Panc1 (cell line): ENCODE data around the gene IGSF10. TPM values are rescaled to one million over a fixed set of nuclear protein-coding genes. Genes with fewer than 3 reads are reported as not detected.
A peak's percentile ranks its signal among the peaks of the same experiment; 100 is the strongest.
"Not testable (repeated sequence)": the region's sequence is repeated elsewhere in the genome, so short reads cannot be mapped to it uniquely, and the experiment has no call there.

Experiments used
- ATAC-seq: fragments of 200-7000 bp; cut with Tn5 transposase; 2 replicates; pipeline ENCODE4 v1.9.1; 2020; ENCODE audit warnings: mild to moderate bottlenecking, moderate library complexity
- Bru-seq: library from RNA; stranded (reverse); fragments of 400-500 nt; gene quantifications from one replicate; lab custom pipeline; 2021; lab: Mats Ljungman, UMichigan
- BruChase-seq, 2 experiments: library from RNA; stranded (reverse); fragments of 400-500 nt; gene quantifications; one replicate each; lab custom pipeline; 2021; lab: Mats Ljungman, UMichigan
- BruUV-seq: library from RNA; stranded (reverse); fragments of 400-500 nt; replicated peaks from 2 replicates; lab custom pipeline; 2021; lab: Mats Ljungman, UMichigan
- CTCF ChIA-PET: fragments of 300-600 bp; sonication (Branson Sonifier 250); formaldehyde crosslinking; loops from one replicate; lab custom pipeline; 2022; ENCODE audit warnings: antibody characterized with exemption; lab: Charles Lee
- POLR2A ChIA-PET: fragments of 300-600 bp; sonication (Branson Sonifier 250); formaldehyde crosslinking; loops from one replicate; lab custom pipeline; 2022; ENCODE audit warnings: antibody characterized with exemption; lab: Charles Lee
- DNase-seq: peaks from one replicate; pipeline ENCODE4 v3.0.0-alpha.2; 2010; ENCODE audit warnings: low read depth, low spot score
- H3K27ac ChIP-seq: 2 replicates; pipeline ENCODE4 v1.5.1; 2011; ENCODE audit warnings: mild to moderate bottlenecking, low read length, inconsistent platforms
- H3K27me3 ChIP-seq: fragments of 200-500 bp; sonication (Bioruptor generic); 2 replicates; pipeline ENCODE4 v1.6.0; 2014; ENCODE audit warnings: low read length, inconsistent platforms; ENCODE audit not compliant: control insufficient read depth, insufficient read depth
- H3K36me3 ChIP-seq: fragments of 200-500 bp; sonication (Bioruptor generic); 2 replicates; pipeline ENCODE4 v1.5.1; 2014; ENCODE audit warnings: inconsistent platforms, mild to moderate bottlenecking, low read length, moderate library complexity; ENCODE audit not compliant: control insufficient read depth, insufficient read depth
- H3K4me1 ChIP-seq: 2 replicates; pipeline ENCODE4 v1.5.1; 2011; ENCODE audit warnings: inconsistent platforms, mild to moderate bottlenecking, low read length, moderate library complexity; ENCODE audit not compliant: control insufficient read depth, insufficient read depth
- H3K4me3 ChIP-seq, 2 experiments: 2 replicates each; pipeline ENCODE4 v1.5.1; 2011 to 2012; ENCODE audit warnings: low read depth in 2 of 2, low read length in 2 of 2, mild to moderate bottlenecking in 2 of 2, inconsistent platforms in 1 of 2, moderate library complexity in 1 of 2
- H3K9me3 ChIP-seq: fragments of 200-500 bp; sonication (Bioruptor generic); 2 replicates; pipeline ENCODE4 v1.5.1; 2014; ENCODE audit warnings: low read depth, mild to moderate bottlenecking, inconsistent platforms, low read length, moderate library complexity; ENCODE audit not compliant: control insufficient read depth, insufficient read depth
- CTCF ChIP-seq: fragments of 450-650 bp; IDR thresholded peaks from 2 replicates; pipeline ENCODE4 v1.5.1; 2017; ENCODE audit warnings: mild to moderate bottlenecking
- POLR2AphosphoS5 ChIP-seq: IDR thresholded peaks from 2 replicates; pipeline ENCODE4 v1.6.1; 2012; ENCODE audit warnings: mild to moderate bottlenecking, low read depth, low read length, moderate library complexity
- REST ChIP-seq, 2 experiments: IDR thresholded peaks; 2 replicates each; pipeline ENCODE4 v1.6.1; 2011 to 2012; ENCODE audit warnings: low read depth in 2 of 2, control low read depth in 1 of 2, low read length in 1 of 2, mild to moderate bottlenecking in 1 of 2, moderate library complexity in 1 of 2; ENCODE audit not compliant: insufficient read depth in 1 of 2
- SIN3A ChIP-seq: IDR thresholded peaks from 2 replicates; pipeline ENCODE4 v1.6.1; 2012; ENCODE audit warnings: low read depth, mild to moderate bottlenecking, low read length, moderate library complexity, borderline replicate concordance; ENCODE audit not compliant: insufficient read depth
- TCF7L2 ChIP-seq: IDR thresholded peaks from 2 replicates; pipeline ENCODE4 v1.6.1; 2011; ENCODE audit warnings: mild to moderate bottlenecking, low read depth, low read length, inconsistent platforms
- in situ Hi-C: cut with HindIII; loops from 2 replicates; pipeline ENCODE4 v1.10.0; 2016; ENCODE audit warnings: low sequenced_read_pairs, low pct_unique_long_range_greater_than_20kb
- intact Hi-C: fragments of 100-400 bp; cut with micrococcal nuclease; formaldehyde crosslinking; loops from one replicate; pipeline ENCODE4 v1.10.0; 2022; ENCODE audit not compliant: unreplicated experiment
- long read RNA-seq: library from polyadenylated mRNA; unstranded; transcript quantifications from one replicate; pipeline ENCODE4 v2.0.0, GENCODE V29; 2021; ENCODE audit not compliant: unreplicated experiment
- polyA plus RNA-seq: library from polyadenylated mRNA; unstranded; fragments of >200 nt; gene quantifications from one replicate; pipeline ENCODE4 v1.2.1, GENCODE V29; 2012; ENCODE audit warnings: missing spikeins; ENCODE audit not compliant: insufficient read length
- total RNA-seq: library from RNA; stranded (reverse); gene quantifications from one replicate; pipeline ENCODE4 v1.2.1, GENCODE V29; 2021; ENCODE audit not compliant: unreplicated experiment

Gene IGSF10
- total RNA-seq (0.10 TPM), Bru-seq, nascent RNA (percentile 7 among the genes with signal in this experiment), BruChase-seq, experiment 1, labeled RNA remaining after a 2-hour chase (percentile 7 among the genes with signal in this experiment), BruChase-seq, experiment 2, labeled RNA remaining after a 6-hour chase (percentile 14 among the genes with signal in this experiment)
- 0.04 TPM for polyA plus RNA-seq
- long read RNA-seq: 0 reads

GRCh38 chr3:151460774-151461450, at the start of gene IGSF10:
TSS of gene IGSF10 (minus strand) at chr3:151461061. CDS start at chr3:151458709, 2,352 bp downstream.
- in situ Hi-C loops (no loop called here), intact Hi-C loops (no loop called here)
- no TSS peak for BruUV-seq
- TF ChIP-seq POLR2AphosphoS5 (no peak), REST (IDR thresholded peaks at IDR 0.05; ENCODE audit: insufficient read depth in 1 of 2, low read depth in 2 of 2, low read length in 1 of 2) (no peak), TCF7L2 (no peak), SIN3A (no peak), CTCF (no peak)
- ATAC-seq (peak; percentile 38; the same call in 1 of the 2 replicates), DNase-seq (no peak)
- H3K4me1 ChIP-seq: no peaks in the 10 kb centered on the region
- ChIA-PET POLR2A (no interaction called here), CTCF (no interaction called here)
- peaks cover 41% of the 10 kb centered on the region for H3K27me3 ChIP-seq
- no peaks in the 10 kb centered on the region for H3K9me3 ChIP-seq
- H3K36me3 ChIP-seq: no peaks in the 10 kb centered on the region
- H3K27ac ChIP-seq: no peak within 1 kb of the TSS
- peak within 1 kb of the TSS; percentile 29 to 48 for H3K4me3 ChIP-seq

- DNase-seq, H3K27me3 ChIP-seq, intact Hi-C loops, H3K4me3 ChIP-seq, in situ Hi-C loops, H3K27ac ChIP-seq, H3K36me3 ChIP-seq, POLR2A ChIA-PET, H3K9me3 ChIP-seq, H3K4me1 ChIP-seq, CTCF ChIA-PET, BruUV-seq, ATAC-seq: not testable (repeated sequence)
Measured at GRCh38 chr3:151509468-151510135, 48.7 kb upstream of the IGSF10 start.
